Thyroid gland (tissue), 4 donors: Measurements from ENCODE around the gene PDSS1.

Experiments used
- POLR2A ChIP-seq, 2 donors: fragments of 450-650 bp; IDR thresholded peaks; one replicate each; pipeline ENCODE4 v1.6.1; 2017; ENCODE audit warnings: antibody characterized with exemption in 2 of 2, mild to moderate bottlenecking in 2 of 2, moderate library complexity in 1 of 2
- TF ChIP-seq, protein P1 (sequence below), 6 experiments: fragments of 200-600 bp in 3 of 6; fragments of 450-650 bp in 3 of 6; sonication (generic) in 3 of 6; IDR thresholded peaks; one replicate each; pipeline ENCODE4 v1.5.1; 2016 to 2019; ENCODE audit warnings: antibody characterized with exemption in 6 of 6, mild to moderate bottlenecking in 2 of 6, inconsistent platforms in 1 of 6, moderate library complexity in 1 of 6

DNA sequence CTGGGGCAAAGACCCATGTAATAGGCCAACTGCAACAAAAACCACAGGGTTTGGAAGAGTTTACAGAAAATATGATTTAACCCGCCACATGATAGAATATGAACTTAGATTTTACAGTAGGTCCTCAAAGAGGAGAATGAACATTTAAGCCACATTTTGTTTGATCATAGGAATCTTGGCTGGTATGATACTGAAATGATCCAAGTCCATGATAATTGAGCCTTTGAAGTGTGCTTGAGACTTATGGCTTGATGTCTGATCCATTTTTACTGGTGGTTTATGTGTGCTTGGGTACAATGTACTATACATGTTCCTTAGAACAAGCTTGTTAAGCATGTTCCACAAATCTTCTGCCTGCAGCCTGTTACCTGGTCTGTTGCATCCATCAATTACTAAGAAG is 41.8 kb upstream of the PDSS1 start:
- TF ChIP-seq, protein P1, sequence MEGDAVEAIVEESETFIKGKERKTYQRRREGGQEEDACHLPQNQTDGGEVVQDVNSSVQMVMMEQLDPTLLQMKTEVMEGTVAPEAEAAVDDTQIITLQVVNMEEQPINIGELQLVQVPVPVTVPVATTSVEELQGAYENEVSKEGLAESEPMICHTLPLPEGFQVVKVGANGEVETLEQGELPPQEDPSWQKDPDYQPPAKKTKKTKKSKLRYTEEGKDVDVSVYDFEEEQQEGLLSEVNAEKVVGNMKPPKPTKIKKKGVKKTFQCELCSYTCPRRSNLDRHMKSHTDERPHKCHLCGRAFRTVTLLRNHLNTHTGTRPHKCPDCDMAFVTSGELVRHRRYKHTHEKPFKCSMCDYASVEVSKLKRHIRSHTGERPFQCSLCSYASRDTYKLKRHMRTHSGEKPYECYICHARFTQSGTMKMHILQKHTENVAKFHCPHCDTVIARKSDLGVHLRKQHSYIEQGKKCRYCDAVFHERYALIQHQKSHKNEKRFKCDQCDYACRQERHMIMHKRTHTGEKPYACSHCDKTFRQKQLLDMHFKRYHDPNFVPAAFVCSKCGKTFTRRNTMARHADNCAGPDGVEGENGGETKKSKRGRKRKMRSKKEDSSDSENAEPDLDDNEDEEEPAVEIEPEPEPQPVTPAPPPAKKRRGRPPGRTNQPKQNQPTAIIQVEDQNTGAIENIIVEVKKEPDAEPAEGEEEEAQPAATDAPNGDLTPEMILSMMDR (IDR thresholded peaks at IDR 0.05): no peak
- no peak for TF ChIP-seq POLR2A (IDR thresholded peaks at IDR 0.05)
